SK-N-SH (cell line): ENCODE data around the gene ADCK1.

Source experiments
- EP300 ChIP-seq, 2 experiments: IDR thresholded peaks; 2 replicates each; pipeline versions ENCODE4 v1.4.0 to v1.6.1; 2012; ENCODE audit warnings: borderline replicate concordance in 1 of 2, low read depth in 1 of 2, low read length in 1 of 2
- FOXJ3 ChIP-seq: sonication (generic); formaldehyde crosslinking; IDR thresholded peaks from 2 replicates; pipeline ENCODE4 v1.5.1; 2020; ENCODE audit warnings: mild to moderate bottlenecking, missing genetic modification reagents

DNA sequence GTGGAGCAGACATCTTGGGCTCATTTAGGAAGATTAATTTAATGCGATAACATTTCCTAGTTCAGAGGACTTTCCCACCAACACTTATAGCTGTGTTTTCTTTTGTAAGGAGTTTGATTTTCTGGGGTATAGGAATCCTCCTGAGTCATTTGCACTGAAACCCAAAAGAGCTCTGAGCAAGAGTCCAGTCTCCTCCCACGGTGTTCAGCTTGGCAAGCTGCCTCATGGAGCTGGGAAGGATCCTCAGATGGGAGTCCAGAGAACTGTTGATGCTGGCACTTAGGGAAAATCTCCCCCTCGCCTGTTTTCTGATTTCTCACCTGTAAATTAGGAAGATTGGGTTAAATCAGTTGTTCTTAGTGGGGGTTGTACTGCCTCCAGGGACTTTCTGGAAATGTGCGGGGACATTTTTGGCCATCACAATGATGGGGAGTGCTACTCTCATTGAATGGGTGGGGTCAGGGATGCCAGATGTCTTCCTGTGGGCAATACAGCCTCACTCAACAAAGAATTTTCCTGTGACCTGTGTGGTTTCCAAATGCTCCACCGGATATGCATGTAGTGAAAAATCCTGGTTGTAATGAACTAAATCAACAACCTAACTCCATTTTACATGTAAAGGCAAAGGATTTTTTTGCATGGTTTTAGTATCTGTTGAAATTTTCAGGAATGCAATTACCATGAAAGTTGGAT lies 150.6 kb downstream of the ADCK1 start:
- TF ChIP-seq EP300 (IDR thresholded peaks at IDR 0.05; ENCODE audit: borderline replicate concordance in 1 of 2, low read depth in 1 of 2, low read length in 1 of 2) (no peak), FOXJ3 (CRISPR knock-in tag) (no peak)
